ENCODE results near the gene RAP1GAP.

The RAP1GAP gene

DNA sequence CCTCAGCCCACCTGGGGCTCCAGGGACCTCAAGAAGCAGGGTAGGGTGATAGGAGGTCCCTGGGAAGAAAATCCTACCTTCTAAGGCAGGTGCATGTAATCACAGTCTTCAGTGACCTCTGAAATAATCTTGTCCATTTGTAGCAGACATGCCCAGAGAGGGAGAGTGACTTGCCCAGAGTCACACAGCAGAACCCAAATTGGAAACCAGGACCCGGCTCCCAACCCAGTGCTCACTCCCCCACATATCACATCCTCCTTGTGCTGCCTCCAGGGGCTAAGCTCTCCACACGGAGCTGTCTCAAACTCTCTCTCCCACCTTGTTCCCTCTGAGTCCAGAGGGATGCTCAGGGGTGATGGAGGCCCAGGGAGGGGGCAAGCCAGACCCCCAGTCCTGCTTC, 72.5 kb downstream of the RAP1GAP start:
- TF ChIP-seq, protein P1, sequence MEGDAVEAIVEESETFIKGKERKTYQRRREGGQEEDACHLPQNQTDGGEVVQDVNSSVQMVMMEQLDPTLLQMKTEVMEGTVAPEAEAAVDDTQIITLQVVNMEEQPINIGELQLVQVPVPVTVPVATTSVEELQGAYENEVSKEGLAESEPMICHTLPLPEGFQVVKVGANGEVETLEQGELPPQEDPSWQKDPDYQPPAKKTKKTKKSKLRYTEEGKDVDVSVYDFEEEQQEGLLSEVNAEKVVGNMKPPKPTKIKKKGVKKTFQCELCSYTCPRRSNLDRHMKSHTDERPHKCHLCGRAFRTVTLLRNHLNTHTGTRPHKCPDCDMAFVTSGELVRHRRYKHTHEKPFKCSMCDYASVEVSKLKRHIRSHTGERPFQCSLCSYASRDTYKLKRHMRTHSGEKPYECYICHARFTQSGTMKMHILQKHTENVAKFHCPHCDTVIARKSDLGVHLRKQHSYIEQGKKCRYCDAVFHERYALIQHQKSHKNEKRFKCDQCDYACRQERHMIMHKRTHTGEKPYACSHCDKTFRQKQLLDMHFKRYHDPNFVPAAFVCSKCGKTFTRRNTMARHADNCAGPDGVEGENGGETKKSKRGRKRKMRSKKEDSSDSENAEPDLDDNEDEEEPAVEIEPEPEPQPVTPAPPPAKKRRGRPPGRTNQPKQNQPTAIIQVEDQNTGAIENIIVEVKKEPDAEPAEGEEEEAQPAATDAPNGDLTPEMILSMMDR (IDR thresholded peaks at IDR 0.05; ENCODE audit: low read depth, low read length, missing control alignments) = no peak
- no peak overlapping the region for H3K4me3 ChIP-seq (ENCODE audit: low read depth, low read length)
- no peak for DNase-seq (ENCODE audit: low read depth)

DNA sequence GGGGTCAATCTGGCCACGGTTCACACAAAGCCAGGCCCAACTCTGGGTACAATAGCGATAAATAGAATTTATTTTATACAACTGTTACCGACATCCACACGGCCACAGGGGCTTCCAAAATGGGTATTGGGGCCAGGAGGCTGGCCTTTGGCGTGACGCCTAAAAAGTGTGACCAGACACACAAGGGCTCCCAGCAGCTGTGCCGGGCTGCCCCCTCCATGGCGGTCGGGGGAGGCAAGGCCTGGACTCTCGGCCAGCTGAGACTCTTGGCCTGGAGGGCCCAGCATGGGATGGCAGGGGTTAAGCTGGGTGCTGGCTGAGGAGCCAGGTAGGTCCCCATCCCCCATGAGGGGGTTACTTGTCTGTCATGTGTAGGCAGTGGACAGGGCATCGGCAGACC, 73.0 kb downstream of the RAP1GAP start:
- TF ChIP-seq, protein P1 (IDR thresholded peaks at IDR 0.05; ENCODE audit: low read depth, low read length, missing control alignments) = no peak
- no peak for DNase-seq (ENCODE audit: low read depth)
- no peak overlapping the region for H3K4me3 ChIP-seq (ENCODE audit: low read depth, low read length)

DNA sequence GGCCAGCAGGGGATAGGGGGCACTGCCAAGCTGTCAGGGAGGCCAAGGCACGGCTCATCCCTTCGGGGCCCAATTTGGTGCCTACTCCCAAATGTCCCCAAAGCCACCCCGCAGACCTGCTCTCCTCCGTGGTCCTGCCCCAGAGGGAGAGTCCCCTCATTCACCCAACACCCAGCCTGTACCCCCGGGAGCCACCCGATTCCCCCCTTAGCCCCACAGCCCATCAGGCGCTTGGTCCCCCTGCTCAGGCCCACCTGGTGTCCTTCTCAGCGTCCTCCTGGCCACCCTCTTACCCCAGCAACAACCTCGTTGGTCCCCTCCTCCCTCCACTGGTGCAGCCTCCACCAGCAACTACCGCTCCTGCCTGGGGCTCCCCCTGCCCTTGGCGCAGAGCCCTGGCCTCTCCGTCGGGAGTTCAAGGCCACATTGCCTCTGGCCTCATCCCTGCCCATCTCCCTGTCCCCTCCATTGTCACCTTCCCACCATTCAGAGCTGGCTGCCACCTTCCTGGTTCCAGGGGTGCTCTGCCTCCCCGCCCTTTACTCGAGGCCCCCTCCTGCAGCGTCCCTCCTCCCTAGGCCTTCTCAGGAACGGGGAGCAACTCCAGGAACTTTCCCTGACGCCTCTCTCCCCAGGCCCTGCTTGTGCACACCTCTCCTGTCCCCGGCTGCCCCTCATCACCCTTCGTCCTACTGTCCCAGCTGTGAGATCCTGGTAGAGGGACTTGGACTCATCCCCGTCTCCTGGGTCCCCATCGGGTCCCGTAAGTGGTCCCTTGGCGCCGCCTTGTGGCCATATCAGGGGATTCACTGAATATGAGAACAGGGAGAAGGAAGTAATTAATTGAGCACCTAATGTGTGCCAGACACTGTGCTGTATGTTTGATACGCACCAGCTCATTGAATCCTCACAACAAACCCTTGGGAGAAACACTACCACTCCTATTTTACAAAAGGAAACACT, 73.9 kb downstream of the RAP1GAP start:
- H3K4me3 ChIP-seq (ENCODE audit: low read depth, low read length) = no peak overlapping the region
- TF ChIP-seq, protein P1 (IDR thresholded peaks at IDR 0.05; ENCODE audit: low read depth, low read length, missing control alignments) = peak; percentile 80
- DNase-seq (ENCODE audit: low read depth) = peak; percentile 10

DNA sequence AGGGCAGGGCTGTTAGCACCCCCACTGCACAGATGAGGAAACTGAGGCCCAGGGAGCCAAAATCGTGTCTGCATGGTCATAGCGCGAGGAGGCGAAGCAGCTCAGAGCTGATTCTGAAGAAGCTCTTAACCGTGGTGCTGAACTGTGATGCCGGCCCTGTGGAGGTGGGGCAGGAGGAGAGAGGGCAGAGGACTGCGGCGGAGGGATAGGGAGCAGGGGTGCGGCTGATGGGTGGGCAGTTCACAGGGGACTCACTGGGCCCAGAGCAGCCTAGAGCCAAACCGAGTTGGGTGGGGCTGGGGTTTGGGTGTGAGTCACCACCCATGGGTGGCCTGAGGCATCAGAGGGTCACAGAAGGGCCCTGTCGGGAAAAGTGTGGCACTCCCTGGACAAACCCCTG, 74.7 kb downstream of the RAP1GAP start:
- DNase-seq (ENCODE audit: low read depth) = no peak
- H3K4me3 ChIP-seq (ENCODE audit: low read depth, low read length) = no peak overlapping the region
- TF ChIP-seq, protein P1 (IDR thresholded peaks at IDR 0.05; ENCODE audit: low read depth, low read length, missing control alignments) = no peak

DNA sequence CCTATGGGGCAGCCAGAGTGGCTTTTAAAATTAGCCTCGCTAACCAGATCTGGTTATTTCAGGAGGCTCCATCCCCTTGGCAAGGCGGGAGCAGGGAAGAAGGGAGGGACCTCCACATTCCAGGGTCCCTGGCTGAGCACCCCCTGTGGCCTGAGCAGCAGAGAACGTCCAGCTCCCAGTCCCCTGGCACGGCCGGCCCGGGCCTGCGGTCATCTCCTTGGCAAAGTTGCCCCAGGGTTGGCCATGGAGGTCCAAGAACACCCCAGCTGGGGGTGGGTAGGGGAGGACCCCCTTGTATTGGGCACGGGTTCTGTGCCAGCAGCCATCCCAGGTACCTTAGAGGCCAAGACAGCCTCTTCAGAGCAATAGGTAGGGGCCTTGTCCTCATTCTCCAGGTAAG, 75.9 kb downstream of the RAP1GAP start:
- DNase-seq (ENCODE audit: low read depth) = no peak
- H3K4me3 ChIP-seq (ENCODE audit: low read depth, low read length) = no peak overlapping the region
- TF ChIP-seq, protein P1 (IDR thresholded peaks at IDR 0.05; ENCODE audit: low read depth, low read length, missing control alignments) = no peak

DNA sequence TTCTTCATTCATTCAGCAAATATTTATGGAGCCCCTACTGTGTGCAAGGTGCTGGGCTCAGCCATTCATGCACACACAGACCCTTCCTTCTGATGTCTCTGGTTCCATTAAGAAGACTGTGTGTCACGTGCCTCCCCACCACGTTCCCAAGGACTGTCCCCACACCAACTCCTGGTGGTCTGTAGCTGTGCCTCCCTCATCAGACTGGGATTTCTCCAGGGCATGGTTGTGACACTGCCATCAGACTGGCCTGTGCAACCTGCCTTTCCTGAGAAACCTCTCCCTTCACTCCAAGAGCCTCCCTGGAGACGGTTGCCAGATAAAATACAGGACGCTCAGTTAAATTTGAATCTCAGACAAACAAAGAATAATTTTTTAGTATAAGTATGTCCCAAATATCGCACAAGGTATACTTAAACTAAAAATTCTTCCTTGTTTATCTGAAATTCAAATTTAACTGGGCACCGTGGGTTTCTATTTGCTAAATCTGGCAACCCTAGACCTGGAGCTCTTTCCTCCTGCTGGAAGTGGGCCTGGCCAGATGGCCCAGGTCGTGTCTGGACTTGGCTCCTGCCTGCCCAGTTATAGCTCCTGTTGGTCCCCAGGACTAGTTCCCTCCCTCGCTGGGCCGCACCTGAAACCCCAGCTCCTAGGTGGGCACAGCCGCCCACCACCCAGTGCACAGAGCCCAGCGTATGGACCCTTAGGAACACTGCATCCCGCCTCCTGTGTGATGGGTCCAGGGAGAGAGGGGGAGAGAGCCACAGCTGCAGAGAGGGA, 76.9 kb downstream of the RAP1GAP start:
- TF ChIP-seq, protein P1 (IDR thresholded peaks at IDR 0.05; ENCODE audit: low read depth, low read length, missing control alignments) = no peak
- H3K4me3 ChIP-seq (ENCODE audit: low read depth, low read length) = no peak overlapping the region
- DNase-seq (ENCODE audit: low read depth) = no peak
